Gastrocnemius medialis (tissue), 4 donors: ENCODE measurements around the gene TMEM38B. TPM values are rescaled to one million over a fixed set of nuclear protein-coding genes. Genes with fewer than 3 reads are reported as not detected.

ENCODE experiments used
- ATAC-seq, 2 donors: fragments of 150-250 bp; one replicate each; pipeline ENCODE4 v1.9.1; 2016
- DNase-seq, 2 donors: peaks; one replicate each; pipeline ENCODE4 v3.0.0-alpha.2; 2019
- H3K27ac ChIP-seq, 4 donors: fragments of 200-600 bp; sonication (generic); 1 replicate in 1 of 4; 2 replicates in 3 of 4; pipeline ENCODE4 v1.5.1; 2016 to 2018; ENCODE audit warnings: mild to moderate bottlenecking in 2 of 4, moderate library complexity in 1 of 4
- H3K27me3 ChIP-seq, 3 donors: fragments of 200-600 bp; sonication (generic) in 2 of 3; 1 replicate in 1 of 3; 2 replicates in 2 of 3; pipeline versions ENCODE4 v1.5.1 to v1.6.0; 2016 to 2019; ENCODE audit warnings: mild to moderate bottlenecking in 1 of 3, moderate library complexity in 1 of 3
- H3K36me3 ChIP-seq, 2 donors: fragments of 200-600 bp; sonication (generic) in 1 of 2; one replicate each; pipeline ENCODE4 v1.5.1; 2017 to 2018
- H3K4me1 ChIP-seq, 2 donors: fragments of 200-600 bp; sonication (generic) in 1 of 2; one replicate each; pipeline ENCODE4 v1.5.1; 2016 to 2017; ENCODE audit warnings: mild to moderate bottlenecking in 2 of 2
- H3K4me3 ChIP-seq, 4 donors: fragments of 200-600 bp; sonication (generic) in 3 of 4; 1 replicate in 1 of 4; 2 replicates in 3 of 4; pipeline ENCODE4 v1.5.1; 2016 to 2019; ENCODE audit warnings: mild to moderate bottlenecking in 2 of 4
- H3K9me3 ChIP-seq, 3 donors: fragments of 200-600 bp; sonication (generic) in 2 of 3; 1 replicate in 1 of 3; 2 replicates in 2 of 3; pipeline ENCODE4 v1.5.1; 2016 to 2019
- POLR2A ChIP-seq, 2 donors: fragments of 450-650 bp; IDR thresholded peaks; one replicate each; pipeline ENCODE4 v1.6.1; 2017; ENCODE audit warnings: antibody characterized with exemption in 2 of 2, mild to moderate bottlenecking in 2 of 2, moderate library complexity in 2 of 2
- in situ Hi-C, 4 donors: fragments of 200-750 bp; cut with MboI; loops; one replicate each; pipeline versions ENCODE4 v1.15.0 to v1.8.0; 2017; ENCODE audit warnings: low sequenced_read_pairs in 4 of 4
- intact Hi-C: fragments of 100-400 bp; cut with DNase I; formaldehyde crosslinking; loops from one replicate; pipeline ENCODE4 v1.15.1; 2023; ENCODE audit warnings: low total_unique reads
- total RNA-seq, 4 donors: library from RNA; depleted of rRNA; stranded (reverse); fragments of >200 nt; gene quantifications; one replicate each; pipeline versions ENCODE4 v1.1.0 to v1.2.3, GENCODE V29; 2016
- TF ChIP-seq, protein P1 (sequence below), 5 experiments: fragments of 450-650 bp in 3 of 5; fragments of 200-600 bp in 2 of 5; sonication (generic) in 2 of 5; IDR thresholded peaks in 4 of 5; conservative IDR thresholded peaks in 1 of 5; 1 replicate in 4 of 5; 2 replicates in 1 of 5; pipeline ENCODE4 v1.5.1; 2016 to 2019; ENCODE audit warnings: antibody characterized with exemption in 5 of 5, mild to moderate bottlenecking in 3 of 5, moderate library complexity in 3 of 5

The TMEM38B gene
- total RNA-seq, 4 donors from 2014 or later: 81.4 to 97.6 (median 89.8) TPM

GRCh38 chr9:105683688-105684275 lies 10.6 kb upstream of the TMEM38B start:
- intact Hi-C loops: no loop called here
- peak; percentile 46 to 63 for DNase-seq

DNA sequence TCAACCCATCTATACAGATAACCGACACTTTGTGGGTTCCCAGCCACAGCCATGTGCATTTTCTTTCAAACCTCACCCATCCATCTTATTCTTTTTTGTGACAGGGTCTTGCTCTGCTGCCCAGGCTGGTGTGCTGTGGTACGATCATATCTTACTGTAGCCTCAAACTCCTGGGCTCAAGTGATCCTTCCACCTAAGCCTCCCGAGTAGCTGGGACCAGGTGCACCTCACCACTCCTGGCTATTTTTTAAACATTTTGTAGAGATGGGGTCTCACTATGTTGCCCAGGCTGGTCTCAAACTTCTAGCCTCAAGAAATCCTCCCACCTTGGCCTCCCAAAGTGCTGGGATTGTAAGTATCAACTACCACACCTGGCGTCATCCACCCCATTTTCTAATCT lies 7.4 kb upstream of the TMEM38B start:
- H3K27me3 ChIP-seq: no peaks in the 10 kb centered on the region
- no peaks in the 10 kb centered on the region for H3K9me3 ChIP-seq
- TF ChIP-seq POLR2A (IDR thresholded peaks at IDR 0.05): no peak
- TF ChIP-seq, protein P1, sequence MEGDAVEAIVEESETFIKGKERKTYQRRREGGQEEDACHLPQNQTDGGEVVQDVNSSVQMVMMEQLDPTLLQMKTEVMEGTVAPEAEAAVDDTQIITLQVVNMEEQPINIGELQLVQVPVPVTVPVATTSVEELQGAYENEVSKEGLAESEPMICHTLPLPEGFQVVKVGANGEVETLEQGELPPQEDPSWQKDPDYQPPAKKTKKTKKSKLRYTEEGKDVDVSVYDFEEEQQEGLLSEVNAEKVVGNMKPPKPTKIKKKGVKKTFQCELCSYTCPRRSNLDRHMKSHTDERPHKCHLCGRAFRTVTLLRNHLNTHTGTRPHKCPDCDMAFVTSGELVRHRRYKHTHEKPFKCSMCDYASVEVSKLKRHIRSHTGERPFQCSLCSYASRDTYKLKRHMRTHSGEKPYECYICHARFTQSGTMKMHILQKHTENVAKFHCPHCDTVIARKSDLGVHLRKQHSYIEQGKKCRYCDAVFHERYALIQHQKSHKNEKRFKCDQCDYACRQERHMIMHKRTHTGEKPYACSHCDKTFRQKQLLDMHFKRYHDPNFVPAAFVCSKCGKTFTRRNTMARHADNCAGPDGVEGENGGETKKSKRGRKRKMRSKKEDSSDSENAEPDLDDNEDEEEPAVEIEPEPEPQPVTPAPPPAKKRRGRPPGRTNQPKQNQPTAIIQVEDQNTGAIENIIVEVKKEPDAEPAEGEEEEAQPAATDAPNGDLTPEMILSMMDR (IDR thresholded peaks at IDR 0.05 in 4 of 5, conservative IDR thresholded peaks at IDR 0.05 in 1 of 5): no peak
- peaks cover 31 to 32% of the 10 kb centered on the region in 2 donors for H3K4me1 ChIP-seq
- ATAC-seq: no peak
- H3K27ac ChIP-seq: peak overlapping the region in 1 of 4 donors; percentile 87
- in situ Hi-C loops: loop anchor here in 2 of 4 donors (25.0 kb wide), 2 partner anchors 225 to 250 kb away; partner anchors contain the start of gene FSD1L (in 1 of the 2)
- DNase-seq: no peak
- H3K4me3 ChIP-seq: no peak overlapping the region
- H3K36me3 ChIP-seq: no peaks in the 10 kb centered on the region
- intact Hi-C loops: no loop called here

More at GRCh38 chr9:105683688-105684275, 10.6 kb upstream of the TMEM38B start:
- TF ChIP-seq, protein P1 (IDR thresholded peaks at IDR 0.05 in 4 of 5, conservative IDR thresholded peaks at IDR 0.05 in 1 of 5): no peak
- peak in 1 of 2 donors; percentile 17 for TF ChIP-seq POLR2A (IDR thresholded peaks at IDR 0.05)
- ATAC-seq: peak; percentile 95 to 97
- peak overlapping the region; percentile 79 to 84 (median 81) for H3K27ac ChIP-seq
- no peaks in the 10 kb centered on the region for H3K36me3 ChIP-seq
- H3K27me3 ChIP-seq: no peaks in the 10 kb centered on the region
- H3K4me3 ChIP-seq: no peak overlapping the region
- no peaks in the 10 kb centered on the region for H3K9me3 ChIP-seq
- H3K4me1 ChIP-seq: peaks cover 18 to 20% of the 10 kb centered on the region in 2 donors
- in situ Hi-C loops: loop anchor here in 2 of 4 donors (25.0 kb wide), 2 partner anchors 221 to 246 kb away; partner anchors contain the start of gene FSD1L (in 1 of the 2)

DNA sequence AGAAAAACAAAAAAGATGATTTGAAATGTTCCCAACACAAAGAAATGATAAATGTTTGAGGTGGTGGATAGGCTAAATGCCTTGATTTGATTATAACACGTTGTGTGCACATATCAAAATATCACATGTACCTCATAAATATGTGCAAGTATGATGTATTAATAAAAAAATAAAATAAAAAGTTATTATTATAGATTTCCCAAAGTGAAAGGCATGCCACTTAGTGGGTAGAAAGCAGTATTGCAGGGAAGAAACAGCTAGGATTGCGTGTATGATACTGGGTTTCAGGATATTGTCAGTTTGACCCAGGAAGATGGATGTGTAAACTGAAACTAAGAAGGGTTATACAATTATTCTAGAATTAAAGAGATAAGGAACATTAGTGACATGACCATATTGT lies 3.6 kb upstream of the TMEM38B start:
- Histone ChIP-seq H3K36me3 (no peaks in the 10 kb centered on the region), H3K4me1 (peaks cover 30 to 31% of the 10 kb centered on the region in 2 donors), H3K27me3 (no peaks in the 10 kb centered on the region), H3K9me3 (no peaks in the 10 kb centered on the region), H3K4me3 (no peak overlapping the region), H3K27ac (peak overlapping the region; percentile 77 to 95 (median 90))
- intact Hi-C loops (loop anchor here (10.0 kb wide), 1 partner anchor 1174 kb away; the partner anchor contains the start of gene ZNF462), in situ Hi-C loops (loop anchor here in 2 of 4 donors (25.0 kb wide), 2 partner anchors 228 to 253 kb away; partner anchors contain the start of gene FSD1L (in 1 of the 2))
- DNase-seq (no peak), ATAC-seq (no peak)
- TF ChIP-seq, protein P1 (IDR thresholded peaks at IDR 0.05 in 4 of 5, conservative IDR thresholded peaks at IDR 0.05 in 1 of 5): peak in 4 of 5 experiments; percentile 42 to 55 (median 48)
- TF ChIP-seq POLR2A (IDR thresholded peaks at IDR 0.05): no peak

DNA sequence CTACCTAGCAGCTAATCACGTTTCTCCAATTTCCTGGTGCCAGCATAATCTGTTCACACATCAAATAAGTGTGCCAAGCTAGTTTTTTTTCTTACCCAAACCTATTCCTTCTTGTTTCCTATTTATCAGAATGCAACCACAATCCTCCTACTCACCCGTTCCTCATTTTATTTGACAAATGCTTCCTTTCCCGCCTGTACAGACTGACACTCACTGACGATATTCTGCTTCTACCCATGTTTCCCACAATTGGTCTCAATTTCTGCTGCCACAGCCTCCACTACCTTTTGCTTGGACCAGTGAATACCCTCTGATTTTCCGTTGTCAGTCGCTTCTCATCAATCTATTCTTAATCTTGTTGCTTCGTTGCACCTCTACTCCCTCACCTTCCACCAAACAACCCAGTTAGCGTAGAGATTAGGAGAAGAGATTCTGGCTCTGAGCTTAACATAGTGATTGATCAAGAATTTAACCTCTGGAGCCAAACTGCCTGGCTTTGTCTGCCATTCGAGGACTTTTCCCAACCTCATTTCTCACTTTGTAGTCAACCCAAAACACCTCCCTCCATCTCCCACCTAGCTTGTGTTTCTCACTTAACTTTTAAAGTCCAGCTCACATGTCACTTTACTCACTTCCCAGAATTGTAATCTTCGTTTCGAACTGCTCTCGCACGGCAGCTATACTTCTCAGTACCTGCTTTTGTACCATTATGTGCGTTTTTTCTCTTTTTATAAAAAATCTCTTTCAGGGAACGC lies 729 bp upstream of the TMEM38B start:
- Histone ChIP-seq H3K27me3 (no peaks in the 10 kb centered on the region), H3K4me1 (peaks cover 46 to 53% of the 10 kb centered on the region in 2 donors), H3K27ac (peak overlapping the region; percentile 93 to 99 (median 96)), H3K4me3 (peak overlapping the region; percentile 73 to 91 (median 82)), H3K36me3 (no peaks in the 10 kb centered on the region), H3K9me3 (no peaks in the 10 kb centered on the region)
- intact Hi-C loops: loop anchor here (2.0 to 10.0 kb wide), 2 partner anchors 249 to 1171 kb away; partner anchors contain the start of gene ZNF462
- no peak for ATAC-seq
- in situ Hi-C loops: loop anchor here in 2 of 4 donors (25.0 kb wide), 2 partner anchors 231 to 256 kb away; partner anchors contain the start of gene FSD1L (in 1 of the 2)
- TF ChIP-seq, protein P1 (IDR thresholded peaks at IDR 0.05 in 4 of 5, conservative IDR thresholded peaks at IDR 0.05 in 1 of 5): no peak
- TF ChIP-seq POLR2A (IDR thresholded peaks at IDR 0.05): no peak
- no peak for DNase-seq
